Kidney capillary endothelial cell (primary cell): Measurements from ENCODE around the gene CTNNA3.

Experiments used
- DNase-seq: peaks from one replicate; pipeline ENCODE4 v3.0.0-alpha.2; 2018; ENCODE audit warnings: low spot score

The CTNNA3 gene

DNA sequence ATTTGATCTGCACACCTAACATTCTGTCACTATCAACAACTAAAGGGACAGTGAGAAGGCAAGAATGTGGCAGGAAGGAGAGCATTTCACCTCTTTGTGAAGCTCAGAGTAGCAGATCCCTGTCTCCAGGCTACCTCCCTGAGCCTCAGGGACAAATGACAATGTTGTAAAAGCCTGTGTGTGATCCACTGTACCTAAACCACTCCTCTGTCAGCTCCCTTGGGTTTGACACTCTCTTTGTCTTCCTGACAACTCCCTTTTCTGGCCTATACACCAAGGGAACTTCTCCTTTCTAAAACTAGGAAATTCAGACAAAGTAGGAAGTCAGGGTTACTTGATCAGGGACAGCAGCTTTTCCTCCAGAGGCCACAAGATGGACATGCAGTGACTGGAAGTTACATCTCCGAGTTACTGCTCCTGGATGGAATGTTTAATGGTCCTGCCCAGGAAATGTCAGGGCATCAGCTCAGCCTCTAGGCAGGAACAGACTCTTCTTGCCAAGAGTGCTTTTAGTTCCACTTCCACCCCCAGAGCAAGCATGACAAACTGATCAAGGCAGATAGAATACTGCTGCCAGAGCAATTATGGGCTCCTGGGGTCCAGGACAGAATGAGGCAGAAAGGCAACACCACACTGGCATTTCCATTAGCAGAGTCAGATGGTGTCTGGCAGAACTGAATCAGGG is 1784.7 kb downstream of the CTNNA3 start:
- DNase-seq, result no peak

GRCh38 chr10:65910209-65910608 is 1785.8 kb downstream of the CTNNA3 start:
- no peak for DNase-seq

- no peak for DNase-seq
Measured at GRCh38 chr10:65907199-65907712, 1788.7 kb downstream of the CTNNA3 start.

GRCh38 chr10:65903620-65904019 is 1792.4 kb downstream of the CTNNA3 start:
- no peak for DNase-seq

DNA sequence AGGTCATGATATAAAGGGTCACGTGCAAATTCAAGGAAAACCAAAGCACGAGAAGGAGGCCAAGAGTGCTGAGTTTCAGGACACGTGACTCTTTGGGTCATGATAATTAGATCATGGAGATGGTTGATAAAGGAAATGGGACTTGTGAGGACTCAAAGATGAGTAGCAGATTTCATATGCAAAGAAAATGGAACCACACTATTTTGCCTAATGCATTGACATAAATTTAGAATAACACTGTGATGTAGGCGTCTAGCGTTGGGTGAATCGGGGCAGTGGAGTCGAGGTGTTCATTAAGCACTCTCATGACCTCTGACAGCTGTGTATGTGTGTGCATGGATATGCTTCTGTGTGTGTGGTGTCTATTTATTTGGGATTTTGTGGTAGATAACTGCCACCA is 1795.7 kb downstream of the CTNNA3 start:
- no peak for DNase-seq

GRCh38 chr10:65898055-65898454 is 1797.9 kb downstream of the CTNNA3 start:
- no peak for DNase-seq

DNA sequence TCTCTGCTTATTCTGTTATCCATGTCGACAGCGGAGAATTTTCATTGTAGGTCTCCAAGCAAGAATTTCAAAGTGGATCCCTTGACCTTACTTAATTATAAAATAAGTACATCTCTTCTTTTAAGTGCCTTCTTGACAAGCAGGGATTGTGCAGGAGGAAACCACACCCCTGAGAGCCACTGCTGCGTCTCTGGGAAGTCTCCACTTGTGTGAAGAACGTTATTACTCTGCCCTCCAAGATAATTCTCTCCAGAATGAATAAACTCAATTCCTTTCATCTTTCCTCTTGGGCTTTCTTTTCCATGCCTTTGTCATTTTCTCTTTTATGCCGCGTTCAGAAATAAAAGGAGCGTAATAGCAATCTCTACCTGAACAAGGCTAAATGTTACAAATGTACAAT is 1801.0 kb downstream of the CTNNA3 start:
- DNase-seq, result no peak

- no peak for DNase-seq
Measured at GRCh38 chr10:65894379-65894778, 1801.6 kb downstream of the CTNNA3 start.

DNA sequence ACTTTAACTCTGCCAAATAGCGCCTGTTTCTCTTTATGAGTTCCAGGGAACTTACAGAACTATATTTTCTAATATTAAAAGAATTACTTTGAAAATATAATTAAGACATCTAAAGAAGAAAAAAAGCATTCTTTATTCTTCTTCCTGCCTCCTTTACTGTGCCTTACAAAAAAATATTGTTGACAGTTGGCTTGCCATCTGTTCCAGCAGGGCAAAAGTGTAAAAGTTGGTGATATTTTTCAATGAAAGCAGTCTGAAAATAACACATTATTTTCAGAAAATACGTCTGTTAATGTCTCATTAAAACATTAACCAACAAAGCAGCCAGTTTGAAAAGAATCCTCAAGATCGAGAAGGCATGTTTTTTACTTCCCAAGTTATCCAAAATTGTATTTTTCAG is 1802.3 kb downstream of the CTNNA3 start:
- no peak for DNase-seq

DNA sequence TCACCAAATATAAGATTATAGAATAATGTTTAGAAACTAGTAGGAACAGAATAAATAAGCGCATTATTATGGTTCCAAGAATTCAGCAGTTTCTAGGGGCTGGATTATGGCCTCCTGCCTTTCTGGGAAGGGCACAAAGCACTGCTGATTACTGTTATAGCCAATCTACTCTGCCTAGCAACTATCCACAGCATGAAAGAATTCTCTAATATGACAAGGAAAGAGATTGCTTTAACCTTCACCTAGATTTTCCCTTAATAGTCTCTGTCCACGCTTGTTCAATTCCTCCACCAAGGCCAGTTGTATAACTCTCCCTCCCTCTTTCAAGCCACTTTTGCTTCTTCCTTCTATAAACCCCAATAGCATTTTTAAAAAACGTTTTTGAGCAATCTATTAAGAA is 1803.7 kb downstream of the CTNNA3 start:
- DNase-seq, result no peak

- no peak for DNase-seq
Measured at GRCh38 chr10:65891073-65891981, 1804.7 kb downstream of the CTNNA3 start.

GRCh38 chr10:65864529-65864928 is 1831.5 kb downstream of the CTNNA3 start:
- no peak for DNase-seq

DNA sequence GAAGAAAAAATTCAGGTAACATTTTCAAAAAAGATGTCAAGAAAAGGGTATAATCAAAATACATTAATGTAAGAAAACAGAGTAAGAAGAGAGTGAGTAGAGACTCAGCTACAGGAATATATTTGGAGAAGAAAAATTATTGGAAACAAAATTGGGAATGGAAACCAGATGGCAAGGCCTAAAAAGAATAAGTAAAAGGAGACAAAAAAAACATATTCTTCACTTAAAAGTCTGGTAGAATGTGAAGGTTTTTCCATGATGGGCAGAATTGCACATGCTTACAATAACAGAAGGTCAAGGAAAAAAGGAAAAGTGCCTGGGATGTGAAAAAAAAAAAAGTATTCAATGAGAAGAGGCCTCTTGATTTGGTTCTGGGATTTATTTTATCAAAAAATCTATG is 1832.0 kb downstream of the CTNNA3 start:
- no peak for DNase-seq
